ENCODE results near the gene CTIF.

DNA sequence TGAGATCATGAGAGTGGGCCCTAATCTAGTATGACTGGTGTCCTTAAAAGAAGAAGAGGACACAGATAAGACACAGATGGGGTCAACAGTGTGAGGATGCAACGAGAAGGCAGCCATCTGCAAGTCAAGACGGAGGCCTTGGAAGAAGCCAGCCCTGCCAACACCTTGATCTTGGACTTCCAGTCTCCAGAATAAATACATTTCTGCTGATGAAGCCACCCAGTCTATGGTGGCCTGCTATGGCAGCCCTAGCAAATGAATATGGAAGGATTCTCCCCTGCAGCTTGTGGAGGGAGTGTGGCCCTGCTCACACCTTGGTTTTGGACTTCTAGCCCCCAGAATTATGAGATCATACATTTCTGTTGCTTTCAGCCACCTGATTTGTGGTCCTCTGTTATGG lies 12.3 kb downstream of the CTIF start:
- TF ChIP-seq POLR2A (IDR thresholded peaks at IDR 0.05) = no peak
- no peak for TF ChIP-seq CTCF (IDR thresholded peaks at IDR 0.05)
- TF ChIP-seq POLR2AphosphoS5 (IDR thresholded peaks at IDR 0.05; ENCODE audit: insufficient read depth in 1 of 2, low read depth in 1 of 2) = no peak
